ENCODE measurements around the gene FREM2.

GRCh38 chr13:38784036-38784880 is 97.4 kb downstream of the FREM2 start:
- no peak for TF ChIP-seq EGR1 (IDR thresholded peaks at IDR 0.05; ENCODE audit: low read depth)
- TF ChIP-seq JUND (IDR thresholded peaks at IDR 0.05), result no peak
- TF ChIP-seq YY1 (IDR thresholded peaks at IDR 0.05; ENCODE audit: extremely low read depth, insufficient replicate concordance, low read depth, low read length), result no peak
- TF ChIP-seq CTCF (IDR thresholded peaks at IDR 0.05 in 2 of 3, conservative IDR thresholded peaks at IDR 0.05 in 1 of 3; ENCODE audit: borderline replicate concordance in 1 of 3, insufficient read depth in 1 of 3, low read depth in 2 of 3, low read length in 2 of 3), result no peak
- TF ChIP-seq POLR2A (IDR thresholded peaks at IDR 0.05; ENCODE audit: borderline replicate concordance, extremely low read depth, insufficient read depth, insufficient read length), result no peak

Measured in HCT116 (cell line).